Activated naive CD4-positive, alpha-beta T cell treated with Interleukin-2 at 50 U/mL for 16 hours (primary cell): ENCODE data around the gene GFOD2.
A peak's percentile ranks its signal among the peaks of the same experiment; 100 is the strongest.

Experiments
- DNase-seq: peaks from one replicate; pipeline ENCODE4 v3.0.0-alpha.2; 2020

GFOD2 gene

DNA sequence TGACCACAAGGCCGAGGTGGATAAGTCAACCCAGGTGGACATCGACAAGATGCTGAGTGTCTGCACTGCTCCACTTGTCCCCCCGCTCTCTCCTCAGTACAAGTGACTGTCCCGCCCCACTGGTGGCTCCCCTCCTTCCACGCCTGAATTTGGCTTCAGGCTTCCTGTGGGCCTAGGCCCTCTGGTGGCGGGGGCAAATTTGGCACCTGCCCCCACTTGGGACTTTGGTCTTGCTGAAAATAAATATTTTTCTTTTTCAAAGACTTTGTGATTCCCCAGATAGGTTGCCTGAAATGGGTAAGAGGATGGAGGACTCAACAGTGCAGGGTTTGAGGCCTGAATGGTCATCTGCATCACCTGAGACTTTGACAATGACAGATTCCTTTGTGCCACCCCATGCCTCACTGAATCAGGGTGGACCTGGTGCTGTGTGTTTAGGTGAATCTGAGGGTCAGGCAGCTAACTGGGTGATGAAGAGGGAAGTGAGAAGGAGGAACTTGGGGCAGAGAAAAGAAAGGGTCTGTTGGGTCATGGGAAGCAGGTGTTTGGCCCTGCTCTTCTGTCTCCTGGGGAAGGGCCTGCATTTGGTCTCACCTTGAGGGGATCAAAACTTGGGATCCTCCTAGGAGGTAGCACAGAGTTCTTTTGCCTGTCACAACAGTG, 50.5 kb downstream of the GFOD2 start:
- DNase-seq = peak; percentile 35

DNA sequence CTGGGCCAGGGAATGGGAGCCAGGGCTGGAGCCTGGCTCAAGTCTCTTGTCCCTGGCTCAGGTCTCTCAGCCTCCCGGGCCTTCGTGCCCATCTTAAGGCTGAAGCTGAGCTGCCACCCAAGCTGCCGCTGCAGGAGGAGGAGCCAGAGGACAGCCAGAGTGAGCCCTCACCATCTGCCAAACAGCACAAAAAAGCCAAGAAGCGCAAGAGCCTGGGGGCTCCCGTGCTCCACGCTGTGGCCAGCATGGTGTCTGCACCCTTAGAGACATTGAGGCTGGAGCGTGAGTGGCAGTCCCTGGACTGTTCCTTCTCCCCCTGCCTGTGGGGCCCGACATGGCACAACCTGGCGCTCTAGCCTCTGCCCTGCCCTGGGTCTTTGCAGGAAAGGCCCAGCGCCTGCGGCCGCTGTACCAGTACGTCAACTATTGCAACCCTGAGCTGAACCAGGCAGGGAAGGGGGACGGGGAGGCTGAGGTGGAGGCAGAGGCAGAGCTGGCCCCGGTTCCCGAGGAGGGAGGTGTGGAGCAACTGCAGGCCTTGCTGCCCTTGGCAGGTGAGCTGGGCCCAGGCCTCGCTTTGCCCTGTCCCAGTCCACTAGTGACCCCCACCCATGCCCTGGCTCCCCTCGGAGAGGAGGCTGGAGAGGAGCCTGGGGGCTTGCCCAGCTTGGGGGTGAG, 51.2 kb downstream of the GFOD2 start:
- peak; percentile 84 for DNase-seq

- no peak for DNase-seq
Observed at GRCh38 chr16:67667453-67667816, 51.7 kb downstream of the GFOD2 start.

DNA sequence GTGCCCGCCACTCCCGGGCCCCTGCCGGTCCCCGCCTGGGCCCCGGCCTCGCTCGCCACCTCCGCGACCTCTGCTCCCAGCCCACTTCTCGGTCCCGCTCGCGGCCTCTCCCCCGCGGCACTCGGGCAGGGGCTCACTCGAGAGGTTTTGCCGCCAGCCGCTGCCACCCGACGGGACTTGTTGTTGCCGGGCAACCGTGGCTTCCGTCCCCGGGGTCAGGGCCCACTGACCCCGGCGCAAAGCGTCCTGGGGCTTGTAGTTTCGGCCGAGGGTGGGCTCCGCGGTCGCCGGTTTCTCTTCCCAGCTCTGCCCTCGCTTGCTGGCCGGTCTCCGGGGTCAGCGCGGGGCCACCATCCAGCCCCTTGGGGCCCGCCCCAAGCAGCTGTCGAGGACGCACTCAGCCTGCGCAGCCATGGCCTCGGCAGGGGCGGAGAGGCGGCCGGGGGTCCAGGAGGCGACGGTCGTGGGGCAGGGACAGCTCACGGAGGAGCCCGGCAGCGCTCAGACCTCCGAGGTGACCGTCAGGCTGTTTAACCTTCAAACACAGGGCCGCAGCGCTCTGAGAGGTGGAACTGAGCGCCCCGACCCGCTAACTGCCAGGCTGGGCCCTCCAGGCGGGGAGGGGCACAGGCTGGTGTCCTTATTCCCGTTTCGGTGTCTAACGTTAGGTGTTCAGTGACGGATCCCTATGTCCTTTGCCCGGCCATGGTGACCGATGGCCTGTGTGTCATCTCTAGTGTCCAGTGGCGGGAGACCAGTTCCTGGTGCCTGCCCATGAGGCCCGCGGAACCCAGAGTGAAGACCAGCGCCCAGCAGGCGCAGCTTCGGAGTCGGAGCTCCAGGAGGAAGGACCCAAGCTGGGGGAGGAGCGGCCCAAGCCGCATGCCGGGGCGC, 52.3 kb downstream of the GFOD2 start, which contains the start of the genes C16orf86 and ENKD1:
TSS of gene C16orf86 (plus strand) at position 256 of the 894 bp plus-strand sequence. CDS start at position 413, 157 bp downstream.
TSS of gene ENKD1 (minus strand) at position 192 of the 894 bp plus-strand sequence. CDS start 308 bp downstream, outside the sequence.
- peak; percentile 81 for DNase-seq

DNA sequence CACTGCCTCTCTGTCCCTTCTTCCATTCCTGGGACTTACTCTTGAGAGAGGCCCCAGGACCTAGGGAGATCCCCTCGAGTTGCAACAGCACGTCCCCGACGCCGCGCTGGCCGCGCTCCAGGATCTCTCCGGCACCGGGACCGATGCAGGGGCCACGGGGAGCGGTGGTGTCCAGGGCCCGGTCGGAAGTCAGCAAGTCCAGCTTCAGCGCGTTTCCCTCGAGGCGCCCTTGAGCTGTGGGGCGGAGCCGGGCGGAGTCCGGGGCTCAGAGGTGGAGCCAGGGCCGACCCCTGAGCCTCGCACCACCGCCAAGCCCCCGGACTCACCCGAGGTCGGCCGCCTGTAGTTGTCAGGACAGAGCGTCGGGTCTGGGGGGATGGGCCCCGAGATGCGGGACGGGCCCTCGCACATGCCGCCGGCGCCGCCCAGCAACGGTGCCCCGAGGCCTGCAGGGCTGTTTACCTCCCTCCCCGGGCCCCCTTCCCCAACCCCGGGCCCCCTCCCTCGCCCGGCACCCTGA, 53.0 kb downstream of the GFOD2 start:
- no peak for DNase-seq

DNA sequence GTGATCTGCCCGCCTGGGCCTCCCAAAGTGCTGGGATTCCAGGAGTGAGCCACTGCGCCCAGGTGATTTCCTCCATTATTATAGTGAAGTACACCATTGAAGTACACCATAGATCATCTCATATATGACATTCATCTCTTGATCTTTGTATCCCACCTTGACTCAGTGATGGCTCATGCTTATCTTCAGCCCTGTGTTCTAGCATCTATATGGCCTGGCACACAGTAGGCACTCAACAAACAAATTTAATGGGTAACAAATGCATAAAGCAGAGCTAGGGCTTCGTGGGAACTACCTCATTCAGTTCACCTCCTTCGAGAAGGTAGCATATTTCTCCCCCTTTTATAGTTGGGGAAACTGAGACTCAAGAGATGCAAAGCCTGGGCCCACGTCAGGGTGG, 53.5 kb downstream of the GFOD2 start:
- DNase-seq = no peak

- DNase-seq = no peak
Observed at GRCh38 chr16:67664871-67665270, 54.2 kb downstream of the GFOD2 start.

DNA sequence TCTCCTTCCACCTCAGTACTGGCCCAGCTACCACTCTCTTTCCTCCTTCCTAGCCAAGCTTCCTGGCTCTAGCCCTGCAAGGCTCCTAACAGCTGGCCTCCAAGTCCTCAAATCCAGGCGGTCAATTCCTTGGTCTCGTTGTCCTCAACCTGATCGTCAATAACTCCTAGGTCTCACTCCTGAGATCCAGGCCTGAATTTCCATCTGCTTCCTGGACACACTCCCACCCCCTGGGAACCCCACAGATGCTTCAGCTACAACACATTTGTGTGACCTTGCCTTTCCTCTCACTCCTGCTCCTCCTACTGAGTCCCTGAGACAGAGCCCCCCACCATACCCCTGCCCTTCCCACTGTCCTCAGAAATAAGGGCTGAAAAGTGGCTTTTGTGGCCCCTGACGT, 54.9 kb downstream of the GFOD2 start:
- no peak for DNase-seq

- DNase-seq = no peak
Observed at GRCh38 chr16:67663877-67664222, 55.3 kb downstream of the GFOD2 start.

DNA sequence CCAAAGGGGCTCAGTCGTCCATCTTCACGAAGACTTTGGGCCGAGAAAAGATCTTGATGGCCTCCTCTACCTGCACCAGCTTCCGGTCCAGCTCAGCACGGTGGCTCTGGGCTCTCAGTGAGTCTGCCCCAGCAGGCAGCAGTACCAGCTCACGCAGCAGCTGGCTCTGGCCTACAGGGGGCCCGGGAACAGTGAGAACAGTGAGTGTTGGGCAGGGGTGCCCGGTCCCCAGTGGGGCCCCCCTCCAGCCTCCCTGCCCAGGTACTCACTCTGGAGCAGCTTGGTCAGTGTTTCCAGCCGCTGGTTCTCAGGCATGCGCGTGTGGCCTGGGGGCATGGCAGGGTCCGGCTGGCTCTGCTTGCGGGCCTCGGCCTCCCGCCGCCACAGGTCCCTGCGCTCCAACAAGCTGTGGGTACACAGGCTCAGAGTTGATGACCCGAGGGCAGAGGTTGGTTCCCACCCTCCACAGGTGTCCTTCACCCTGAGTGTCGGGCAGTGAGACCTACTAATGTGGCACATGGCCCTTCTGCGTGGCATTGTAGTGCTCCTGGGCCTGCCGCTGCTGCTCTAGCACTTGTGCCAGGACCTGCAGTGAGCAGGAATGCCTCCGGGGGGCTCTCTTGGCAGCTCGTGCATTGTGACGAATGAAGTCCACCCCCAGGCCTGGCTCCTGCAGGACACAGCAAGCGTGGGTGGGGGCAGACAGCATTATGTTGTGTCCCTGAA, 55.8 kb downstream of the GFOD2 start:
- DNase-seq = peak; percentile 28

DNA sequence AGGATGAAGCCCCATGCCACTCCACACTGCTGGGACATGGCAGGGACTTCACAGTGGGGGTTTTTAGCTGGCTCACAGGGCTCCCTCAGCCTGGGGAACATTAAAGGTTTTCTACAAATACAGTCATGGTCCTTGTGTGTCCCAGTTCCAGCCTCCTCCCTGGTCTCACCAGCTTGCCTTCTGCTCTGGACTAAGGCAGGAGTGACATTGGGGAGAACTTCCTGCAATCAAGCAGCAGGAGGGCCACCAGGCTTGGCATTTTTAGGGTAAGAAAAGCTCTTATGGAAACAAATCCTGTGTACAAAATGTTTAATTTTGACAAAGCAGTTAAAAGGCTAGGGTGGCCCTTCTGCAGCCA, 56.5 kb downstream of the GFOD2 start:
- DNase-seq = no peak

DNA sequence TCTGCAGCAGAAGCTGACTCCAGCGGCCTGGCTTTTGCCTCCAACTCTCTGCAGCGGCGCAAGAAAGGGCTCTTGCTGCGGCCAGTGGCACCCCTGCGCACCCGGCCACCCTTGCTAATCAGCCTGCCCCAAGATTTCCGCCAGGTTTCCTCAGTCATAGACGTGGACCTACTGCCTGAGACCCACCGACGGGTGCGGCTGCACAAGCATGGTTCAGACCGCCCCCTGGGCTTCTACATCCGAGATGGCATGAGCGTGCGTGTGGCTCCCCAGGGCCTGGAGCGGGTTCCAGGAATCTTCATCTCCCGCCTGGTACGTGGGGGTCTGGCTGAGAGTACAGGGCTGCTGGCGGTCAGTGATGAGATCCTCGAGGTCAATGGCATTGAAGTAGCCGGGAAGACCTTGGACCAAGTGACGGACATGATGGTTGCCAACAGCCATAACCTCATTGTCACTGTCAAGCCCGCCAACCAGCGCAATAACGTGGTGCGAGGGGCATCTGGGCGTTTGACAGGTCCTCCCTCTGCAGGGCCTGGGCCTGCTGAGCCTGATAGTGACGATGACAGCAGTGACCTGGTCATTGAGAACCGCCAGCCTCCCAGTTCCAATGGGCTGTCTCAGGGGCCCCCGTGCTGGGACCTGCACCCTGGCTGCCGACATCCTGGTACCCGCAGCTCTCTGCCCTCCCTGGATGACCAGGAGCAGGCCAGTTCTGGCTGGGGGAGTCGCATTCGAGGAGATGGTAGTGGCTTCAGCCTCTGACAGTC, 57.0 kb downstream of the GFOD2 start:
- no peak for DNase-seq

DNA sequence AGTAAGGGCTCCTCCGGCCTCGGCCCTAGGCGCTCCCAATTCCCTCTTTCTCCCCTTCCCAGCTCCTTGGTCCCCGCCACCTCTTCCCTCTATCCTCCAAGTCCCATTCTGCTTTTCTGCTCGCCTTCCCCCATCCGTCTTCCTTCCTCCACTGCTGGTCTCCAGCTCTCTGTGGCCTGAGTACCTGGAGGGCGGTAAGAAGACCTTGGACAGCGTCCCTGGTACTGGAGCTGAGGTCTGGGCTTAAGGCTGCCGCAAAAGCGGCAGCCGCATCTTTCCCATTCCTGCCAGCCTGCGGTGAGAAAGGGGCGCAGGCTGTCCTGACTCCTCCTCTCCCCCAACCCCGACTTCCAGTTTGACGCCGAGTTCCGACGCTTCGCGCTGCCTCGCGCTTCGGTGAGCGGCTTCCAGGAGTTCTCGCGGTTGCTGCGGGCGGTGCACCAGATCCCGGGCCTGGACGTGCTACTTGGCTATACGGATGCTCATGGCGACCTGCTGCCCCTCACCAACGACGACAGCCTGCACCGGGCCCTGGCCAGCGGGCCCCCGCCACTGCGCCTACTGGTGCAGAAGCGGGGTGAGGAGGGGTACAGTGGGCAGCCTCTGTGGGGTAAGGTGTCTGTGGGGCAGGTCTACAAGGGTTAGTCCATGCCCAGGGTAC, 57.9 kb downstream of the GFOD2 start:
- DNase-seq = no peak

DNA sequence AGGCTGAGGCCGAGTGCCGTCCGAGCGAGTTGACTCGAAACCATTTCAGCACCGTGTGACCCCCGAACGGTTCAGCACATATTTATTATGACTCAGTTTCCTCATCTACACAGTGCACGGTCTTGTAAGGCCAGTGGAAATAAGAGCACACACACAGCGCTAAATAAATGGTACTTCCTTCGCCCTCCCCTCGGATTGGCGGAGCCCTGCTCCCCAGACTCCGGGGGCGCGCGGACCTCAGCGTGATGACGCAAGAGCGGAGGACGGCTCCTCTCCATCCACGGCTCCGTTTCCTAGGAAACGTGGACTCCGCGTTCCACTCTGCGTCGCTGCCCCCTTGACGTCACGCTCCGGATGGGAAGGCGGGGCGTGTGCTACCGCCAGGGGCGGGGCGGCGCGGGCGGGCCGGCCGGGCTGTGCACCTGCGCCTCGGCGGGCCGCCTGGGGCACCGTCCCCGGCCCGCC, 58.5 kb downstream of the GFOD2 start, which contains the start of gene PARD6A:
TSS of gene PARD6A (plus strand) at position 397 of the 465 bp plus-strand sequence. CDS start 79 bp downstream, outside the sequence.
- peak; percentile 95 for DNase-seq

- DNase-seq = peak; percentile 93
Observed at GRCh38 chr16:67659675-67660563, 59.2 kb downstream of the GFOD2 start, which contains the start of gene ACD. Gene ACD (minus strand): TSS chr16:67660260. CDS start chr16:67660220, 40 bp downstream.

DNA sequence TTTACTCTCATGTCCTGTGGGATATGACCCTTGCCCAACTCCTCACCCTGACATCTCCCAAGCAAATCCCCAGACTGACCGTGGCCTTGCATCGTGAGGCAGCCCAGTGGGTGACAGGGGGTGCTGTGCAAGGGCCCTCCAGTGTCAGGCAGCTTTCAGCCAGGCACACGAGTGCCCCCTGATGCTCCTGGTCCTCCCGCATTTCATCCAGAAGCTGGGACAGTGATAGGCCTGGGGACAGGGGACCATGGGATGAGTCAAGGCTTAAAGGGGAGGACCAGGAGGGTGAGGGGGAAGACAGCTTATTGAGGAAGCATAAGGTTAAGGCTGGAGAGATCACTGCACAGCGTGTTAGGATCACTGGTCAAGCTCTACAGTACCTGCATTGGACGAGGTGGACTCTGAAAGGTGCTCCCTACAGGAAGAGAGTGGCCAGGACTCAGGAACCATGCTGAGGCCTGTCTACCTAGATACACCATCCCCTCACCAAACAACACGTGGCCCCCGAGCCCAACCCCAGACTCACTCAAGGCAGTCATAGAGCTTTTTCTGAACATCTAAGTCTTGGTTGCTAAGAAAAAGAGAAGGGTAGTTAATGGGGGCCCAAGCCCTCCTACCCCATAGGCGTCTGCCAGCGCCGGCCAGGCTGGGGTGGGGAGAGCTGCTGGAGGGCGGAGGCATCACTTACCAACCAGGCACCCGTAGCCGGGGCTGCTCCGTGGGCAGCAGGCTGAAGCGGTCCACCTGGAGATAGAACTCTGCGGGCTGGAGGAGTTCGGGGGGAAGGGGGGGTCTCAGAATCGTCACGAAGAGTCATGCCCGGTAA, 60.1 kb downstream of the GFOD2 start:
- DNase-seq = no peak

GRCh38 chr16:67657751-67658518, 61.2 kb downstream of the GFOD2 start:
- DNase-seq = no peak

- no peak for DNase-seq
Observed at GRCh38 chr16:67657017-67657608, 62.0 kb downstream of the GFOD2 start.
